Tibial nerve (tissue), 3 donors: ENCODE data around the gene TMCC1.

Experiments
- CTCF ChIP-seq, 5 experiments: fragments of 200-600 bp in 3 of 5; fragments of 450-650 bp in 2 of 5; sonication (generic) in 3 of 5; IDR thresholded peaks; one replicate each; pipeline ENCODE4 v1.5.1; 2016 to 2019; ENCODE audit warnings: antibody characterized with exemption in 5 of 5, mild to moderate bottlenecking in 3 of 5, moderate library complexity in 2 of 5
- POLR2A ChIP-seq, 2 donors: fragments of 450-650 bp; IDR thresholded peaks; one replicate each; pipeline ENCODE4 v1.6.1; 2017; ENCODE audit warnings: antibody characterized with exemption in 2 of 2, mild to moderate bottlenecking in 2 of 2, moderate library complexity in 2 of 2

DNA sequence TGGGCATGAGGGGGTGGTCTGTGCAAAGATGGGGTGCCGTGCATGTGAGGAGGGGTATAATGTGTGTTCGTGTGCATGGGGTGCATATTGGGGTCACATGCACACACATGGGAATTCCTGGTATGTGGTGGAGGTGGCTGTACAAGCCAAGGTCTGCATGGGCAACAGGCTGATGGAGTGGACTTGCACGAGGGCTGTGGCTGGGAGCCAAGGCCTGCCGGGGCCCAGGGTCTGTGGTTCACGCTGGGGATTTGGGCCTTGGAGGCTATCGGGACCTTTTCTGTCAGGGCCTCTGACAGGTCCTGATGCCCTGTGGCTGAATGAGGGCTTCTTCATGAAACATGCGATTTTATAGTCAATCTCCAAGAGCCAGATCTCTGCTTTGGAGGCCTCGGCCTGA lies 277.2 kb downstream of the TMCC1 start:
- TF ChIP-seq POLR2A (IDR thresholded peaks at IDR 0.05) (no peak), CTCF (IDR thresholded peaks at IDR 0.05) (no peak)
